CD4-positive, alpha-beta T cell (primary cell): ENCODE results near the gene ZDHHC5. TPM values are rescaled to one million over a fixed set of nuclear protein-coding genes. Genes with fewer than 3 reads are reported as not detected.

Source experiments
- ATAC-seq: fragments of 200-7000 bp; cut with Tn5 transposase; one replicate; pipeline ENCODE4 v1.10.0; 2022; ENCODE audit warnings: mild to moderate bottlenecking; ENCODE audit not compliant: poor library complexity
- CTCF ChIA-PET: fragments of 350-600 bp; sonication (Branson Sonifier 250); formaldehyde crosslinking; loops from one replicate; lab custom pipeline; 2021; ENCODE audit warnings: antibody characterized with exemption, inconsistent platforms; lab: Charles Lee
- POLR2A ChIA-PET: fragments of 350-600 bp; sonication (Branson Sonifier 250); formaldehyde crosslinking; loops from one replicate; lab custom pipeline; 2021; ENCODE audit warnings: antibody characterized with exemption, inconsistent platforms; lab: Charles Lee
- DNase-seq, 14 experiments: peaks; one replicate each; pipeline ENCODE4 v3.0.0-alpha.2; 2013 to 2020; ENCODE audit warnings: mixed read lengths in 2 of 14
- H3K27ac ChIP-seq, 2 donors: one replicate each; pipeline versions ENCODE4 v1.5.1 to v1.7.0; 2013; ENCODE audit warnings: low read length in 2 of 2, low read depth in 1 of 2, mild to moderate bottlenecking in 1 of 2
- H3K27me3 ChIP-seq, 2 experiments: 1 replicate in 1 of 2; 2 replicates in 1 of 2; pipeline versions ENCODE4 v1.6.1 to v1.7.0; 2013; ENCODE audit warnings: low read length in 2 of 2, control low read depth in 1 of 2, mild to moderate bottlenecking in 1 of 2, moderate library complexity in 1 of 2; ENCODE audit not compliant: insufficient read depth in 2 of 2, control insufficient read depth in 1 of 2
- H3K36me3 ChIP-seq: one replicate; pipeline ENCODE4 v1.6.1; 2013; ENCODE audit warnings: low read length, control low read depth; ENCODE audit not compliant: insufficient read depth
- H3K4me1 ChIP-seq: one replicate; pipeline ENCODE4 v1.6.1; 2013; ENCODE audit warnings: low read length, control low read depth; ENCODE audit not compliant: insufficient read depth
- H3K4me3 ChIP-seq: one replicate; pipeline ENCODE4 v1.5.1; 2013; ENCODE audit warnings: mild to moderate bottlenecking, low read length, moderate library complexity
- H3K9me3 ChIP-seq, 2 experiments: 1 replicate in 1 of 2; 2 replicates in 1 of 2; pipeline versions ENCODE4 v1.6.1 to v1.7.0; 2013; ENCODE audit warnings: low read length in 2 of 2, mild to moderate bottlenecking in 2 of 2, control low read depth in 1 of 2, moderate library complexity in 1 of 2; ENCODE audit not compliant: control insufficient read depth in 1 of 2, insufficient read depth in 1 of 2
- H3K27ac Mint-ChIP-seq: one replicate; pipeline ENCODE4 v1.8.0; 2020; ENCODE audit warnings: mixed read lengths
- H3K27me3 Mint-ChIP-seq: one replicate; pipeline ENCODE4 v1.8.0; 2021; ENCODE audit warnings: mixed read lengths
- H3K36me3 Mint-ChIP-seq: one replicate; pipeline ENCODE4 v1.8.0; 2021; ENCODE audit warnings: low read depth, mixed read lengths
- H3K4me1 Mint-ChIP-seq: one replicate; pipeline ENCODE4 v1.8.0; 2021; ENCODE audit warnings: low read depth, mixed read lengths
- H3K4me3 Mint-ChIP-seq: one replicate; pipeline ENCODE4 v1.8.0; 2020; ENCODE audit warnings: mild to moderate bottlenecking, mixed read lengths
- H3K9me3 Mint-ChIP-seq: one replicate; pipeline ENCODE4 v1.8.0; 2020; ENCODE audit warnings: mixed read lengths
- CTCF ChIP-seq: fragments of 200-600 bp; IDR thresholded peaks from one replicate; pipeline ENCODE4 v1.8.0; 2022; ENCODE audit warnings: antibody characterized with exemption, mild to moderate bottlenecking
- intact Hi-C, 2 experiments: fragments of 100-400 bp; cut with DNase I in 1 of 2; cut with micrococcal nuclease in 1 of 2; formaldehyde crosslinking; loops; one replicate each; pipeline versions ENCODE4 v1.15.1 to v1.9.0; 2023 to 2025; cut with DNase I, micrococcal nuclease
- total RNA-seq, 174 experiments: library from RNA in 2 of 174; stranded (reverse) in 2 of 174; gene quantifications; one replicate each; pipeline ENCODE4 v1.2.3 and lab custom pipeline; 2021 to 2026

Gene ZDHHC5
- total RNA-seq, 2 experiments from 2014 or later: 59.7 to 61.1 TPM

DNA sequence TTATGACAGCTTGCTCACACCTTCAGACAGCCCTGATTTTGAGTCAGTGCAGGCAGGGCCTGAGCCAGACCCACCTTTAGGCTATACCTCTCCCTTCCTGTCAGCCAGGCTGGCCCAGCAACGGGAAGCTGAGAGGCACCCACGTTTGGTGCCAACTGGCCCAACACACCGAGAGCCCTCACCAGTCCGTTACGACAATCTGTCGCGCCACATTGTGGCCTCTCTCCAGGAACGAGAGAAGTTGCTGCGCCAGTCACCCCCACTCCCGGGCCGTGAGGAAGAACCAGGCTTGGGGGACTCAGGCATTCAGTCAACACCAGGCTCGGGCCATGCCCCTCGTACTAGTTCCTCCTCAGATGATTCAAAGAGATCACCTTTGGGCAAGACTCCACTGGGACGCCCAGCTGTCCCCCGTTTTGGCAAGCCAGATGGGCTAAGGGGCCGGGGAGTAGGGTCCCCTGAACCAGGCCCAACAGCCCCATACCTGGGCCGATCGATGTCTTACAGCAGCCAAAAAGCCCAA, 31.0 kb downstream of the ZDHHC5 start:
- H3K27ac Mint-ChIP-seq: no peak overlapping the region

DNA sequence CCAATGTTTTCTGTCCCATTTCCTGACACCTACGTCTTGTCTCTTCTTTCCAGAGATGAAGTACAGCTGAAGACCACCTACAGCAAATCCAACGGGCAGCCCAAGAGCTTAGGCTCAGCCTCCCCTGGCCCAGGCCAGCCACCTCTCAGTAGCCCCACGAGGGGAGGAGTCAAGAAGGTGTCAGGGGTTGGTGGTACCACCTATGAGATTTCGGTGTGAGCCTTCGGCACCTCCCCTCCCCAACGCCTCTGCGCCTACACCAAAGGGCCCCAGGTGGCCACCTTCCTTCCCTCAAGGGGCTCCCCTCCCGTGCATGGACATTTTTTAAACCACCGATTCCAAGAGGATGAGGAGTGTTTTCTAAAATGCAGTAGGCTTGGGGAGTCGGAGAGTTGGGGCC, 31.9 kb downstream of the ZDHHC5 start:
- TF ChIP-seq CTCF: no peak
- H3K9me3 ChIP-seq: no peaks in the 10 kb centered on the region
- no peaks in the 10 kb centered on the region for H3K27me3 ChIP-seq
- POLR2A ChIA-PET: no interaction called here
- peaks cover 68% of the 10 kb centered on the region for H3K36me3 ChIP-seq
- Mint-ChIP-seq H3K9me3 (no peaks in the 10 kb centered on the region), H3K4me1 (no peaks in the 10 kb centered on the region), H3K27ac (no peak overlapping the region), H3K36me3 (peaks cover 83% of the 10 kb centered on the region), H3K4me3 (no peak overlapping the region), H3K27me3 (no peaks in the 10 kb centered on the region)
- no peak overlapping the region for H3K27ac ChIP-seq
- DNase-seq (no peak), ATAC-seq (no peak)
- intact Hi-C loops: no loop called here
- no peaks in the 10 kb centered on the region for H3K4me1 ChIP-seq
- CTCF ChIA-PET: no interaction called here
- no peak overlapping the region for H3K4me3 ChIP-seq

More for the DNA sequence above, 31.0 kb downstream of the ZDHHC5 start:
- intact Hi-C loops: no loop called here
- Histone ChIP-seq H3K4me3 (no peak overlapping the region), H3K36me3 (peaks cover 69% of the 10 kb centered on the region), H3K27me3 (no peaks in the 10 kb centered on the region), H3K9me3 (no peaks in the 10 kb centered on the region), H3K4me1 (no peaks in the 10 kb centered on the region), H3K27ac (no peak overlapping the region)
- no peak for ATAC-seq
- no peaks in the 10 kb centered on the region for H3K4me1 Mint-ChIP-seq
- no peaks in the 10 kb centered on the region for H3K27me3 Mint-ChIP-seq
- no peak for TF ChIP-seq CTCF
- no peaks in the 10 kb centered on the region for H3K9me3 Mint-ChIP-seq
- ChIA-PET POLR2A (interaction anchor here (0.6 kb wide), 1 partner anchor 30 kb away, joined by 3 read pairs; no protein-coding TSS in a partner anchor), CTCF (no interaction called here)
- DNase-seq: no peak
- peaks cover 81% of the 10 kb centered on the region for H3K36me3 Mint-ChIP-seq
- no peak overlapping the region for H3K4me3 Mint-ChIP-seq

DNA sequence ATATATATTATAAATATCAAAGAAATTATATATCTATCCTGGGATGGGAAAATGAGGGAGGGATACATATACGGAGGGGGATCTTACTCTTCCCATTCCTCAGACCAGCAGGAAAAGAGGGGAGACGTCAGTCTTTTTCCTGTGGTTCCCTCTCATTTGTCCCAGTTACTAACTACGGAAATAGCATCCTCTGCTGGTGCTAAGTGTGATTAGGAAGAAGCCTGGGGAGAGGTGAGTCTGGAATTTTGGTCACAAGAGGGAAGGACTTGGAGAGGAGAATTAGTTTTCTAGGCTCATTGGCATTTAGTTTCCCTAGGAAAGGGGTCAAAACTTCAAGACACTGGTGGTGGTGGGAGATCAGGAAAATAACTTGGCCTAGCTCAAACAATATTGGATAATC, 32.5 kb downstream of the ZDHHC5 start:
- H3K36me3 Mint-ChIP-seq: peaks cover 79% of the 10 kb centered on the region
- Histone ChIP-seq H3K9me3 (no peaks in the 10 kb centered on the region), H3K27me3 (no peaks in the 10 kb centered on the region), H3K36me3 (peaks cover 62% of the 10 kb centered on the region), H3K4me1 (no peaks in the 10 kb centered on the region), H3K4me3 (no peak overlapping the region), H3K27ac (no peak overlapping the region)
- H3K9me3 Mint-ChIP-seq: no peaks in the 10 kb centered on the region
- POLR2A ChIA-PET: interaction anchor here (0.7 kb wide), 1 partner anchor 12 kb away, joined by 3 read pairs; the partner anchor contains the start of gene MED19
- CTCF ChIA-PET: no interaction called here
- no peak overlapping the region for H3K27ac Mint-ChIP-seq
- no peaks in the 10 kb centered on the region for H3K27me3 Mint-ChIP-seq
- intact Hi-C loops: no loop called here
- no peak for TF ChIP-seq CTCF
- H3K4me1 Mint-ChIP-seq: no peaks in the 10 kb centered on the region
- H3K4me3 Mint-ChIP-seq: no peak overlapping the region
- ATAC-seq (no peak), DNase-seq (no peak)
